H1 (cell line): ENCODE data around the gene WDR27. TPM values are rescaled to one million over a fixed set of nuclear protein-coding genes. Genes with fewer than 3 reads are reported as not detected.

Experiments used
- CTCF ChIA-PET: fragments of 300-600 bp; sonication (Branson Sonifier 250); formaldehyde crosslinking; loops from one replicate; lab custom pipeline; 2021; ENCODE audit not compliant: partially characterized antibody; lab: Charles Lee
- POLR2A ChIA-PET: fragments of 300-600 bp; sonication (Branson Sonifier 250); formaldehyde crosslinking; loops from one replicate; lab custom pipeline; 2021; ENCODE audit warnings: inconsistent platforms; ENCODE audit not compliant: partially characterized antibody; lab: Charles Lee
- DNase-seq, 2 experiments: peaks; one replicate each; pipeline versions ENCODE4 v3.0.0 to v3.0.0-alpha.2; 2010 to 2022; ENCODE audit warnings: low spot score in 2 of 2, low read depth in 1 of 2, mixed read lengths in 1 of 2
- FAIRE-seq: peaks from 2 replicates; lab custom pipeline; 2011; peaks lifted over from hg19 to GRCh38; lab: Jason Lieb, UNC
- H2AFZ ChIP-seq: 2 replicates; pipeline ENCODE4 v1.8.1; 2012; ENCODE audit warnings: low read length, inconsistent platforms
- H2AK5ac ChIP-seq: 2 replicates; pipeline ENCODE4 v1.6.1; 2013; ENCODE audit warnings: low read depth, low read length
- H2BK120ac ChIP-seq: replicated peaks from 2 replicates; pipeline ENCODE3; 2013; ENCODE audit warnings: low read depth, low read length, inconsistent platforms
- H2BK12ac ChIP-seq: 2 replicates; pipeline ENCODE4 v1.6.1; 2013; ENCODE audit warnings: low read depth, low read length
- H2BK15ac ChIP-seq: 2 replicates; pipeline ENCODE4 v1.6.1; 2013; ENCODE audit warnings: low read length
- H2BK20ac ChIP-seq: 2 replicates; pipeline ENCODE4 v1.6.1; 2013; ENCODE audit warnings: low read length
- H2BK5ac ChIP-seq: 2 replicates; pipeline ENCODE4 v1.6.1; 2013; ENCODE audit warnings: low read depth, low read length
- H3K14ac ChIP-seq: 2 replicates; pipeline ENCODE4 v1.6.1; 2013; ENCODE audit warnings: inconsistent platforms; ENCODE audit not compliant: insufficient read length
- H3K18ac ChIP-seq: 2 replicates; pipeline ENCODE4 v1.6.1; 2013; ENCODE audit warnings: low read length; ENCODE audit errors: extremely low read depth
- H3K23ac ChIP-seq: 2 replicates; pipeline ENCODE4 v1.6.1; 2013; ENCODE audit warnings: inconsistent platforms; ENCODE audit not compliant: insufficient read length
- H3K23me2 ChIP-seq: 2 replicates; pipeline ENCODE4 v1.6.1; 2013; ENCODE audit warnings: low read depth, low read length
- H3K27ac ChIP-seq: 2 replicates; pipeline ENCODE4 v1.6.1; 2011; ENCODE audit warnings: low read depth, low read length, inconsistent platforms
- H3K27me3 ChIP-seq, 4 experiments: replicated peaks in 1 of 4; 1 replicate in 1 of 4; 2 replicates in 3 of 4; pipeline versions ENCODE4 v1.6.1 to v1.8.1; 2011 to 2013; ENCODE audit warnings: low read length in 3 of 4, mild to moderate bottlenecking in 3 of 4, inconsistent platforms in 2 of 4, mixed read lengths in 2 of 4, moderate library complexity in 1 of 4; ENCODE audit not compliant: control insufficient read depth in 3 of 4, insufficient read depth in 3 of 4; ENCODE audit errors: extremely low read depth in 1 of 4
- H3K36me3 ChIP-seq, 4 experiments: 2 replicates each; pipeline versions ENCODE4 v1.6.1 to v1.8.1; 2011 to 2013; ENCODE audit warnings: mild to moderate bottlenecking in 4 of 4, low read length in 3 of 4, moderate library complexity in 2 of 4, control low read depth in 1 of 4, inconsistent platforms in 1 of 4; ENCODE audit not compliant: insufficient read depth in 4 of 4, control insufficient read depth in 2 of 4
- H3K4ac ChIP-seq: replicated peaks from 2 replicates; pipeline ENCODE3; 2013; ENCODE audit warnings: low read length, low read depth, mixed read lengths, inconsistent platforms; ENCODE audit not compliant: insufficient read length
- H3K4me1 ChIP-seq, 4 experiments: replicated peaks in 1 of 4; 1 replicate in 1 of 4; 2 replicates in 3 of 4; pipeline versions ENCODE4 v1.6.1 to v1.8.1; 2011 to 2013; ENCODE audit warnings: low read length in 3 of 4, inconsistent platforms in 2 of 4, mixed read lengths in 1 of 4; ENCODE audit not compliant: insufficient read depth in 4 of 4, control insufficient read depth in 3 of 4
- H3K4me2 ChIP-seq, 2 experiments: 2 replicates each; pipeline versions ENCODE4 v1.6.1 to v1.8.1; 2011 to 2013; ENCODE audit warnings: low read depth in 2 of 2, low read length in 2 of 2, control low read depth in 1 of 2, inconsistent platforms in 1 of 2, mild to moderate bottlenecking in 1 of 2; ENCODE audit not compliant: insufficient read depth in 1 of 2
- H3K4me3 ChIP-seq, 4 experiments: fragments of 200-600, 300-600 bp in 1 of 4; sonication (generic), shearing (Covaris generic), sonication (Bioruptor Twin) in 1 of 4; 2 replicates each; pipeline versions ENCODE4 v1.5.1 to v1.8.1; 2011 to 2016; ENCODE audit warnings: low read length in 4 of 4, low read depth in 3 of 4, control low read depth in 2 of 4, inconsistent platforms in 2 of 4, mild to moderate bottlenecking in 2 of 4, mixed read lengths in 1 of 4, moderate library complexity in 1 of 4; ENCODE audit not compliant: insufficient read depth in 2 of 4; ENCODE audit errors: extremely low read depth in 1 of 4
- H3K56ac ChIP-seq: replicated peaks from 2 replicates; pipeline ENCODE3; 2013; ENCODE audit warnings: low read depth, mild to moderate bottlenecking, mixed read lengths, low read length, inconsistent platforms; ENCODE audit not compliant: insufficient read length
- H3K79me1 ChIP-seq: 2 replicates; pipeline ENCODE4 v1.6.1; 2013; ENCODE audit warnings: low read depth, low read length, control low read depth
- H3K79me2 ChIP-seq, 2 experiments: 2 replicates each; pipeline versions ENCODE4 v1.6.1 to v1.8.1; 2012 to 2013; ENCODE audit warnings: low read length in 2 of 2, mild to moderate bottlenecking in 2 of 2, inconsistent platforms in 1 of 2; ENCODE audit not compliant: insufficient read depth in 2 of 2, control insufficient read depth in 1 of 2
- H3K9ac ChIP-seq, 4 experiments: replicated peaks in 1 of 4; 1 replicate in 1 of 4; 2 replicates in 3 of 4; pipeline versions ENCODE4 v1.6.1 to v1.8.1; 2011 to 2013; ENCODE audit warnings: low read depth in 3 of 4, low read length in 3 of 4, control low read depth in 2 of 4, mild to moderate bottlenecking in 2 of 4, moderate library complexity in 2 of 4, inconsistent platforms in 1 of 4; ENCODE audit errors: extremely low read depth in 1 of 4
- H3K9me3 ChIP-seq, 2 experiments: 2 replicates each; pipeline versions ENCODE4 v1.6.1 to v1.8.1; 2012 to 2013; ENCODE audit warnings: mild to moderate bottlenecking in 2 of 2, moderate library complexity in 2 of 2, control low read depth in 1 of 2, inconsistent platforms in 1 of 2, low read depth in 1 of 2, low read length in 1 of 2, mixed read lengths in 1 of 2; ENCODE audit not compliant: insufficient read depth in 2 of 2
- H4K20me1 ChIP-seq, 2 experiments: replicated peaks in 1 of 2; 2 replicates each; pipeline versions ENCODE3 to v1.8.1; 2011 to 2013; ENCODE audit warnings: inconsistent platforms in 2 of 2, low read length in 2 of 2, mild to moderate bottlenecking in 1 of 2; ENCODE audit not compliant: insufficient read depth in 2 of 2, control insufficient read depth in 1 of 2
- H4K5ac ChIP-seq: 2 replicates; pipeline ENCODE4 v1.6.1; 2013; ENCODE audit warnings: low read length, low read depth, mixed read lengths, inconsistent platforms; ENCODE audit not compliant: insufficient read length
- H4K8ac ChIP-seq: 2 replicates; pipeline ENCODE4 v1.8.0; 2013; ENCODE audit warnings: mild to moderate bottlenecking, moderate library complexity, low read length, inconsistent platforms; ENCODE audit not compliant: insufficient read depth; ENCODE audit errors: extremely low read depth
- H4K91ac ChIP-seq: replicated peaks from 2 replicates; pipeline ENCODE3; 2013; ENCODE audit warnings: low read length, mixed read lengths, inconsistent platforms; ENCODE audit not compliant: insufficient read length
- KDM1A ChIP-seq: fragments of 200-600, 300-600 bp; sonication (generic); IDR thresholded peaks from 2 replicates; pipeline ENCODE4 v1.7.1; 2016; ENCODE audit warnings: mild to moderate bottlenecking, low read length, borderline replicate concordance
- PHF8 ChIP-seq: fragments of 200-600 bp; sonication (generic); conservative IDR thresholded peaks from 2 replicates; pipeline ENCODE4 v1.7.1; 2012; ENCODE audit warnings: low read depth, mild to moderate bottlenecking, inconsistent platforms, low read length, moderate library complexity
- SAP30 ChIP-seq: fragments of 300-600 bp; sonication (generic); IDR thresholded peaks from 2 replicates; pipeline ENCODE4 v1.7.1; 2012; ENCODE audit warnings: low read length, moderate library complexity, mild to moderate bottlenecking, inconsistent platforms; ENCODE audit not compliant: insufficient read depth, insufficient replicate concordance
- TCF12 ChIP-seq: IDR thresholded peaks from 2 replicates; pipeline ENCODE4 v1.6.1; 2011; ENCODE audit warnings: low read depth, mild to moderate bottlenecking, low read length
- WGBS, 2 experiments: shearing (Covaris generic) in 1 of 2; methylation state at CpG; one replicate each; pipeline versions ENCODE4 v1.1.6 to v1.1.7; 2013 to 2015; ENCODE audit warnings: low lambda C conversion rate in 2 of 2, mixed read lengths in 2 of 2, inconsistent platforms in 1 of 2, low coverage in 1 of 2, missing lambda C conversion rate in 1 of 2; ENCODE audit not compliant: insufficient replicate concordance in 2 of 2, insufficient coverage in 1 of 2, insufficient read length in 1 of 2; ENCODE audit errors: extremely low coverage in 1 of 2, missing lambda C conversion rate in 1 of 2; 5-methylcytosine and 5-hydroxymethylcytosine counted together
- polyA plus RNA-seq, 7 experiments: library from polyadenylated mRNA; depleted of rRNA in 3 of 7; stranded (reverse) in 5 of 7; unstranded in 2 of 7; fragments of >200 nt in 5 of 7; fragments of 200-250 nt in 2 of 7; gene quantifications; 1 replicate in 5 of 7; 2 replicates in 1 of 7; 4 replicates in 1 of 7; pipeline versions ENCODE4 v1.2.1 to v1.2.3, GENCODE V29; 2011 to 2013; ENCODE audit warnings: missing spikeins in 2 of 7, mixed read lengths in 2 of 7
- total RNA-seq: library from RNA; stranded (reverse); fragmentation: NEBNext Ultra II Directional; extraction: Animal tissue kit (Norgen Biotek cat#: 25700); gene quantifications from 2 replicates; pipeline ENCODE4 v1.2.1, GENCODE V29; 2021

Gene WDR27
- total and polyA plus RNA-seq, 2 of the 8 experiments (the other 6 are each of a cell fraction or from before 2014, with no cell fraction given), result 53.6 to 68.6 TPM

DNA sequence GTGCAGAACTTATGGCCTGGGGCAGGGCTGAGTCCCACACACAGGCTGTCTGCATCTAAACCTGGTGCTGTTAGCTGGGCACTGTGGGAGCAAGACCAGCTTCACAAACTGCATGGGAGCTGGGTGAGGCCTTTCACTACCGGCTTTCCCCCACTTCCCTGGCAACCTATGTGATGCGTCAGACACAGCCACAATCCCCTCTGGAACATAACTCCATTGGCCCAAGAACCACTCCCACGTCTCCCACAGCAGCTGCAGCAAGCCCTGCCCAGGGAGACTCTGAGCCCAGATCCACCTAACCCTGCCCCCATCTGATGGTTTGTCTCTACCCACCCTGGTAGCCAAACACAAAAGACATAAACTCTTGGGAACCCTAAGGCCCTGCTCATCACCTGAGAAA lies 9.3 kb downstream of the WDR27 start:
- Histone ChIP-seq H3K23ac (no peak overlapping the region), H3K4me1 (no peaks in the 10 kb centered on the region), H2AK5ac (no peak overlapping the region), H3K4me3 (no peak overlapping the region), H2BK5ac (no peak overlapping the region; the same call in 1 of the 2 replicates), H2BK120ac (no peak overlapping the region), H4K20me1 (peaks cover 2 to 4% of the 10 kb centered on the region in 2 experiments), H3K4me2 (no peak overlapping the region), H3K14ac (no peak overlapping the region), H2BK20ac (no peak overlapping the region), H3K79me1 (peaks cover 13% of the 10 kb centered on the region), H4K8ac (no peak overlapping the region), H3K56ac (no peak overlapping the region), H3K9me3 (no peaks in the 10 kb centered on the region; a peak in 1 of 4 replicates), H4K91ac (no peak overlapping the region), H2AFZ (no peak overlapping the region), H2BK12ac (no peak overlapping the region), H3K9ac (no peak overlapping the region), H3K27me3 (no peaks in the 10 kb centered on the region), H3K23me2 (no peaks in the 10 kb centered on the region), H3K27ac (no peak overlapping the region), H2BK15ac (no peak overlapping the region), H3K36me3 (peaks cover 0 to 27% (median 11%) of the 10 kb centered on the region in 4 experiments; a peak in 6 of 8 replicates), H3K79me2 (peaks cover 3 to 63% of the 10 kb centered on the region in 2 experiments), H3K4ac (no peak overlapping the region), H3K18ac (no peak overlapping the region), H4K5ac (no peak overlapping the region)
- no peak for FAIRE-seq
- TF ChIP-seq SAP30, result no peak
- TF ChIP-seq PHF8, result no peak
- no peak for TF ChIP-seq KDM1A
- TF ChIP-seq TCF12, result no peak
- CTCF ChIA-PET, result interaction anchor here (1.3 kb wide), 1 partner anchor 15 kb away, joined by 6 read pairs; no protein-coding TSS in a partner anchor
- WGBS, 2 experiments, result 93% methylated on average over 3 of the region's 3 CpGs; no CpG with 5 or more reads in 1 of the 2 experiments
- POLR2A ChIA-PET, result interaction anchor here (0.5 to 2.8 kb wide), 4 partner anchors 8 to 19 kb away, joined by 4 to 16 read pairs (median 6); partner anchors contain the start of genes C6orf120 and WDR27
- no peak for DNase-seq
